Left lung (tissue), 10 donors: Measurements from ENCODE around the gene SLC6A17. TPM values are rescaled to one million over a fixed set of nuclear protein-coding genes. Genes with fewer than 3 reads are reported as not detected.

Source experiments
- ATAC-seq: fragments of 200-7000 bp; cut with Tn5 transposase; one replicate; pipeline ENCODE4 v1.9.1; 2020; ENCODE audit warnings: moderate library complexity
- DNase-seq, 4 donors: peaks; one replicate each; pipeline ENCODE4 v3.0.0-alpha.2; 2013 to 2020
- H3K27ac ChIP-seq, 2 donors: fragments of 200-600 bp; sonication (generic) in 1 of 2; one replicate each; pipeline versions ENCODE4 v1.5.0 to v1.8.0; 2020 to 2021
- H3K27me3 ChIP-seq, 2 donors: fragments of 200-600 bp; sonication (generic) in 1 of 2; one replicate each; pipeline versions ENCODE4 v1.5.0 to v1.8.0; 2020 to 2021
- H3K36me3 ChIP-seq, 2 donors: fragments of 200-600 bp; sonication (generic) in 1 of 2; one replicate each; pipeline versions ENCODE4 v1.5.0 to v1.8.0; 2020 to 2021
- H3K4me1 ChIP-seq, 2 donors: fragments of 200-600 bp; one replicate each; pipeline ENCODE4 v1.8.0; 2021
- H3K4me3 ChIP-seq, 2 donors: fragments of 200-600 bp; sonication (generic) in 1 of 2; one replicate each; pipeline versions ENCODE4 v1.5.0 to v1.8.0; 2020 to 2021; ENCODE audit warnings: mild to moderate bottlenecking in 1 of 2
- H3K9me3 ChIP-seq, 2 donors: fragments of 200-600 bp; sonication (generic) in 1 of 2; one replicate each; pipeline versions ENCODE4 v1.5.0 to v1.8.0; 2020 to 2021
- CTCF ChIP-seq, 2 donors: fragments of 200-600 bp; sonication (generic) in 1 of 2; IDR thresholded peaks; one replicate each; pipeline versions ENCODE4 v1.5.0 to v1.8.0; 2021; ENCODE audit warnings: antibody characterized with exemption in 2 of 2
- intact Hi-C, 2 donors: fragments of 100-400 bp; cut with DNase I; formaldehyde crosslinking; loops; one replicate each; pipeline versions ENCODE4 v1.11.2 to v1.14.2; 2022
- polyA plus RNA-seq, 6 donors: library from polyadenylated mRNA; unstranded; fragments of 120-200 nt; gene quantifications; one replicate each; pipeline ENCODE4 v1.2.1, GENCODE V29; 2013; ENCODE audit not compliant: insufficient read length in 6 of 6
- total RNA-seq, 2 donors: library from RNA; stranded (reverse); fragmentation: NEBNext Ultra II Directional; extraction: Animal tissue kit (Norgen Biotek cat#: 25700); gene quantifications; one replicate each; pipeline ENCODE4 v1.2.1, GENCODE V29; 2021
- donor health status: DM: no; HTN: yes; CAD: no.
- donor health status: DM: no; HTN: no; CAD: no.

Gene SLC6A17
- total and polyA plus RNA-seq, 8 donors: 0.03 to 0.13 (median 0.04) TPM; not detected in 1

GRCh38 chr1:110227774-110228173 lies 77.5 kb downstream of the SLC6A17 start:
- Histone ChIP-seq H3K27ac (no peak overlapping the region), H3K4me1 (no peaks in the 10 kb centered on the region), H3K9me3 (no peaks in the 10 kb centered on the region), H3K27me3 (no peaks in the 10 kb centered on the region), H3K36me3 (peaks cover 0 to 44% of the 10 kb centered on the region in 2 donors), H3K4me3 (no peak overlapping the region)
- DNase-seq: no peak
- TF ChIP-seq CTCF (IDR thresholded peaks at IDR 0.05): no peak
- intact Hi-C loops: no loop called here
- no peak for ATAC-seq

- intact Hi-C loops: no loop called here
- no peaks in the 10 kb centered on the region for H3K27me3 ChIP-seq
- peaks cover 0 to 43% of the 10 kb centered on the region in 2 donors for H3K36me3 ChIP-seq
- ATAC-seq (no peak), DNase-seq (no peak)
- H3K4me1 ChIP-seq: no peaks in the 10 kb centered on the region
- TF ChIP-seq CTCF (IDR thresholded peaks at IDR 0.05): no peak
- H3K9me3 ChIP-seq: no peaks in the 10 kb centered on the region
- no peak overlapping the region for H3K27ac ChIP-seq
- H3K4me3 ChIP-seq: no peak overlapping the region
Measured at GRCh38 chr1:110228381-110228780, 78.1 kb downstream of the SLC6A17 start.

DNA sequence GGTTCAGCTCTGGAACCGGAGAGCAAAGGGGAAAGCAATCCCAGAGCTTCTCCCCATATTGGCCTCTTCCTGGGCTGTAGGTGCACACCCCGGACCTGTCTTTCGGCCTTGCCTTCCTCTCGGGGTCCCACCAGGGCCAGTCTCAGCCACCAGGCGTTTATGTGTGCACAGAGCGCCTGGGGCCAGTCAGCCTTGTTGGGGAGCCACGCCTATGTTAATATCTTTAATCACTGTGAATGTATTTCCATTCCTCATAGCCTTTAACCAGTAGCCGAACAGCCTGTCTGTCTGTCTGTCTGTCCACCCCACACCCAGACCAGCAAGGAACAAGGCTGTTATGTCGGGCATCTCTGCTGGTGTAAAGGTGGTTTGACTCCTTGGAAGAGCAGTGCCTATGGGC lies 78.6 kb downstream of the SLC6A17 start:
- TF ChIP-seq CTCF (IDR thresholded peaks at IDR 0.05): no peak
- Histone ChIP-seq H3K9me3 (no peaks in the 10 kb centered on the region), H3K36me3 (peaks cover 0 to 38% of the 10 kb centered on the region in 2 donors), H3K4me3 (no peak overlapping the region), H3K27me3 (no peaks in the 10 kb centered on the region), H3K4me1 (no peaks in the 10 kb centered on the region), H3K27ac (no peak overlapping the region)
- ATAC-seq (no peak), DNase-seq (no peak)
- intact Hi-C loops: no loop called here

DNA sequence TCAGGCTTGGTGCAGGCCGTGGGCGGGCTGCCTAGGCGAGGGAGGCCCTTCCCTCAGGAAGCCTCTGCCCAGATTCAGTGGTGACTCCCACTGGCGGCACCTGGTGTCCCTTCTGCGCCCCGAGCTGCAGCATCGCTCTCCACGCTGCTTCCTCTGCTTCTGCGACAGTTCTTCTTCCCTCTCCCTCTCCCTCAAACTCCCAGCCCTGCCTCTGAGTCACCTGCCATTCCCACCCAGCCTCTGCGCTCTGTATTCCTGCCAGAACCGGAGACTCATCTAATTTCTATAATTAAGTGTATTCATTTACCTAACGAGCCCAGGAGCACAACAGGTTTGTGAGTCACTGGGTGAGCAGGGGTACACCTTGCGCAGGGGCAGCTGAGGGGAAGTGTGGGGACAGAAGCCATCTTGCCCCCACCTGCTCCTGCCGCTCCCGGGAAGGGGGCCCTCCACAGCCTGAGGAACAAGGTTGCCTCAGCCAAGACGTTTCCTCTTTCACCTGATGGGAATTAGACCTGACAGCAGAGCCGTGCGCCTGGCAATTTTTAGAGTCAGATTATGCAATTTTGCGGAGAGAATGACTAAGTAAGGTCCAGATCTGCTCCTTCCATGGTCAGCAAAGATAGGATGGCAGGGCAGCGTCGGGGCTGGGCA lies 79.2 kb downstream of the SLC6A17 start:
- ATAC-seq: no peak
- intact Hi-C loops: no loop called here
- peaks cover 0 to 34% of the 10 kb centered on the region in 2 donors for H3K36me3 ChIP-seq
- no peaks in the 10 kb centered on the region for H3K4me1 ChIP-seq
- no peak overlapping the region for H3K4me3 ChIP-seq
- no peak for TF ChIP-seq CTCF (IDR thresholded peaks at IDR 0.05)
- no peak overlapping the region for H3K27ac ChIP-seq
- no peaks in the 10 kb centered on the region for H3K27me3 ChIP-seq
- no peaks in the 10 kb centered on the region for H3K9me3 ChIP-seq
- no peak for DNase-seq

DNA sequence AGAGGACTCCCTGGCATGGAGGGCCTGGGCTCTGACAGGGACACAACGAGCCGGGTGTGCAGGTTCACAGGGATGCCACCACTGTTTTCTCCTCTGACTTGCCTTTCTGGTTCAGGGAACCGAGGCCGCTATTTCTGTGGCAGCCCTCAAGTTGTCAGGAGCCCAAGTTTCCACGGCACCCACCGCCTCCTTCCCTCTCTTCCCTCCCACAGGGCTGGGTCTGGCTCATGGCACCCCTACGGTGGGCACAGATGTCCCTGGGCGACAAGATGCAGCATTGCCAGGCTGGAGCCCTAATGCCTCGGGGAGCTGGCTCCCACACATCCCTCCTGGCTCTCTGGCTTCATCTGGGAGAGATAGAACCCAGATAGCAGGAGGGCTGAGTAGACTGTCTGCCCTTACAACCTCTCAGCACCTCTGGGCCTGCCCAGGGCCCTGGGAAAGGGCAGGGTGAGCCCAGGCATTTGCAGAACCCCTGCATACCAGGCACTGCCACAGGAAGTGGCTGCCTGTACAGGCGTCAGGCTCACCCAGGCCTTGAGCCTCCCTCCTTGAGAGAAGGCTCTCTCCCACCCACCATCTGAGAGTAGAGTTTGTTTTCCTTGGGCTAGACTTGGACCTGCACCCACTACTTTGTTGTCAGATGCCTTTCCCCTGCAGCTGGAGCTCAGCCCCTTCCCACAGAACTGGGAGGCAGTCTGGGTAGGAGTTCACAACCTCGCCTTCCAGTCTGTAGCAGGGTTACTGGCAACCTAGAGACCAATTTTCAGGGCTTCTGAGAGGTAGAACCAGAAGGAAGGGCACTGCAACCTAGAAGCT lies 80.3 kb downstream of the SLC6A17 start:
- H3K27me3 ChIP-seq: no peaks in the 10 kb centered on the region
- no peak for TF ChIP-seq CTCF (IDR thresholded peaks at IDR 0.05)
- intact Hi-C loops: no loop called here
- no peaks in the 10 kb centered on the region for H3K9me3 ChIP-seq
- ATAC-seq (no peak), DNase-seq (no peak)
- H3K4me3 ChIP-seq: no peak overlapping the region
- H3K27ac ChIP-seq: no peak overlapping the region
- H3K36me3 ChIP-seq: peaks cover 0 to 34% of the 10 kb centered on the region in 2 donors
- H3K4me1 ChIP-seq: peaks cover 0 to 9% of the 10 kb centered on the region in 2 donors
